Natural killer cell treated with Interleukin-12 subunit alpha and Interleukin-12 subunit beta and Interleukin-15 and Interleukin-18, amount 100 ng/mL, for 72 hours (primary cell): ENCODE data around the gene FAM3A. TPM values are rescaled to one million over a fixed set of nuclear protein-coding genes. Genes with fewer than 3 reads are reported as not detected.
A peak's percentile ranks its signal among the peaks of the same experiment; 100 is the strongest.

Experiments
- ATAC-seq, 2 donors: fragments of 150-1000 bp; cut with Tn5 transposase in 1 of 2; sonication (Bioruptor Pico), chemical (Tn5 transposase) in 1 of 2; 2 replicates each; pipeline ENCODE4 v1.10.0; 2021
- DNase-seq: peaks from one replicate; pipeline ENCODE4 v3.0.0; 2022; ENCODE audit warnings: low spot score
- H3K27ac Mint-ChIP-seq, 2 donors: 1 replicate in 1 of 2; 2 replicates in 1 of 2; pipeline ENCODE4 v1.8.0; 2022; ENCODE audit warnings: mixed read lengths in 2 of 2, mild to moderate bottlenecking in 1 of 2, moderate library complexity in 1 of 2
- H3K27me3 Mint-ChIP-seq, 2 donors: 1 replicate in 1 of 2; 2 replicates in 1 of 2; pipeline ENCODE4 v1.8.0; 2022; ENCODE audit warnings: mixed read lengths in 2 of 2
- H3K36me3 Mint-ChIP-seq: one replicate; pipeline ENCODE4 v1.8.0; 2022; ENCODE audit warnings: mixed read lengths
- H3K4me1 Mint-ChIP-seq, 2 donors: 1 replicate in 1 of 2; 2 replicates in 1 of 2; pipeline ENCODE4 v1.8.0; 2022; ENCODE audit warnings: low read depth in 2 of 2, mixed read lengths in 2 of 2, mild to moderate bottlenecking in 1 of 2
- H3K4me3 Mint-ChIP-seq: one replicate; pipeline ENCODE4 v1.8.0; 2022; ENCODE audit warnings: mixed read lengths
- H3K9me3 Mint-ChIP-seq: 2 replicates; pipeline ENCODE4 v1.8.0; 2022; ENCODE audit warnings: mixed read lengths
- total RNA-seq, 2 donors: library from RNA; stranded (reverse); gene quantifications; one replicate each; pipeline ENCODE4 v1.2.3, GENCODE V29; 2022

The FAM3A gene
- total RNA-seq, 2 donors from 2014 or later = 28.5 to 41.1 TPM

- peaks cover 4 to 5% of the 10 kb centered on the region in 2 donors for H3K4me1 Mint-ChIP-seq
- H3K36me3 Mint-ChIP-seq = no peaks in the 10 kb centered on the region
- ATAC-seq = peak; percentile 81 to 84
- DNase-seq = no peak
- H3K4me3 Mint-ChIP-seq = peak overlapping the region; percentile 10
- H3K27me3 Mint-ChIP-seq = peaks cover 0 to 3% of the 10 kb centered on the region in 2 donors
- no peaks in the 10 kb centered on the region for H3K9me3 Mint-ChIP-seq
- peak overlapping the region in 1 of 2 donors; percentile 73 for H3K27ac Mint-ChIP-seq
Measured at GRCh38 chrX:154526901-154527675, 11.1 kb upstream of the FAM3A start.

- Mint-ChIP-seq H3K9me3 (no peaks in the 10 kb centered on the region), H3K27ac (no peak overlapping the region), H3K4me3 (no peak overlapping the region), H3K36me3 (no peaks in the 10 kb centered on the region), H3K27me3 (peaks cover 0 to 6% of the 10 kb centered on the region in 2 donors), H3K4me1 (peaks cover 4 to 5% of the 10 kb centered on the region in 2 donors)
- ATAC-seq (no peak), DNase-seq (no peak)
Measured at GRCh38 chrX:154525606-154526490, 9.8 kb upstream of the FAM3A start.

GRCh38 chrX:154519389-154519788, 3.4 kb upstream of the FAM3A start:
- Mint-ChIP-seq H3K4me1 (peaks cover 12% of the 10 kb centered on the region in 2 donors), H3K4me3 (no peak overlapping the region), H3K27ac (no peak overlapping the region), H3K9me3 (no peaks in the 10 kb centered on the region), H3K27me3 (peaks cover 0 to 3% of the 10 kb centered on the region in 2 donors), H3K36me3 (no peaks in the 10 kb centered on the region)
- no peak for DNase-seq
- ATAC-seq = no peak

GRCh38 chrX:154517101-154517781, 1.2 kb upstream of the FAM3A start:
- H3K4me3 Mint-ChIP-seq = no peak overlapping the region
- no peaks in the 10 kb centered on the region for H3K36me3 Mint-ChIP-seq
- H3K27me3 Mint-ChIP-seq = peaks cover 0 to 8% of the 10 kb centered on the region in 2 donors
- ATAC-seq = no peak
- H3K9me3 Mint-ChIP-seq = no peaks in the 10 kb centered on the region
- H3K27ac Mint-ChIP-seq = peak overlapping the region in 1 of 2 donors; percentile 87
- no peak for DNase-seq
- H3K4me1 Mint-ChIP-seq = peaks cover 17 to 21% of the 10 kb centered on the region in 2 donors

GRCh38 chrX:154516656-154517100, 646 bp upstream of the FAM3A start:
- no peaks in the 10 kb centered on the region for H3K9me3 Mint-ChIP-seq
- peaks cover 17 to 21% of the 10 kb centered on the region in 2 donors for H3K4me1 Mint-ChIP-seq
- H3K4me3 Mint-ChIP-seq = peak overlapping the region; percentile 86
- ATAC-seq = peak in 1 of 2 donors; percentile 1
- H3K36me3 Mint-ChIP-seq = no peaks in the 10 kb centered on the region
- H3K27me3 Mint-ChIP-seq = peaks cover 0 to 4% of the 10 kb centered on the region in 2 donors
- H3K27ac Mint-ChIP-seq = peak overlapping the region; percentile 77 to 87
- DNase-seq = no peak

- Mint-ChIP-seq H3K27ac (peak overlapping the region; percentile 66 to 69), H3K4me3 (peak overlapping the region; percentile 86), H3K9me3 (no peaks in the 10 kb centered on the region), H3K4me1 (peaks cover 20 to 21% of the 10 kb centered on the region in 2 donors), H3K27me3 (peaks cover 0 to 4% of the 10 kb centered on the region in 2 donors), H3K36me3 (no peaks in the 10 kb centered on the region)
- no peak for ATAC-seq
- no peak for DNase-seq
Measured at GRCh38 chrX:154515090-154515965, 704 bp downstream of the FAM3A start.

GRCh38 chrX:154513716-154514115, 2.3 kb downstream of the FAM3A start:
- peak overlapping the region; percentile 10 to 59 for H3K27ac Mint-ChIP-seq
- DNase-seq (no peak), ATAC-seq (no peak)
- peaks cover 0 to 7% of the 10 kb centered on the region in 2 donors for H3K27me3 Mint-ChIP-seq
- H3K36me3 Mint-ChIP-seq = peaks cover 10% of the 10 kb centered on the region
- peaks cover 20 to 21% of the 10 kb centered on the region in 2 donors for H3K4me1 Mint-ChIP-seq
- H3K9me3 Mint-ChIP-seq = no peaks in the 10 kb centered on the region
- H3K4me3 Mint-ChIP-seq = peak overlapping the region; percentile 50

GRCh38 chrX:154512879-154513553, 3.0 kb downstream of the FAM3A start:
- Mint-ChIP-seq H3K27ac (peak overlapping the region in 1 of 2 donors; percentile 10), H3K4me3 (no peak overlapping the region), H3K27me3 (peaks cover 0 to 11% of the 10 kb centered on the region in 2 donors), H3K36me3 (peaks cover 10% of the 10 kb centered on the region), H3K4me1 (peaks cover 21 to 24% of the 10 kb centered on the region in 2 donors), H3K9me3 (no peaks in the 10 kb centered on the region)
- ATAC-seq = no peak
- no peak for DNase-seq

- DNase-seq = no peak
- Mint-ChIP-seq H3K36me3 (peaks cover 10% of the 10 kb centered on the region), H3K4me1 (peaks cover 21 to 23% of the 10 kb centered on the region in 2 donors), H3K9me3 (no peaks in the 10 kb centered on the region), H3K4me3 (no peak overlapping the region), H3K27ac (peak overlapping the region; percentile 10 to 64), H3K27me3 (peaks cover 0 to 11% of the 10 kb centered on the region in 2 donors)
- no peak for ATAC-seq
Measured at GRCh38 chrX:154511761-154512160, 4.3 kb downstream of the FAM3A start.

- Mint-ChIP-seq H3K4me1 (peaks cover 9 to 12% of the 10 kb centered on the region in 2 donors), H3K4me3 (no peak overlapping the region), H3K27me3 (peaks cover 0 to 11% of the 10 kb centered on the region in 2 donors), H3K9me3 (no peaks in the 10 kb centered on the region), H3K27ac (no peak overlapping the region), H3K36me3 (peaks cover 10% of the 10 kb centered on the region)
- DNase-seq (no peak), ATAC-seq (no peak)
Measured at GRCh38 chrX:154509455-154509854, 6.6 kb downstream of the FAM3A start.

- Mint-ChIP-seq H3K4me1 (peaks cover 0 to 6% of the 10 kb centered on the region in 2 donors), H3K4me3 (no peak overlapping the region), H3K36me3 (peaks cover 10% of the 10 kb centered on the region), H3K9me3 (no peaks in the 10 kb centered on the region), H3K27ac (no peak overlapping the region), H3K27me3 (peaks cover 0 to 6% of the 10 kb centered on the region in 2 donors)
- ATAC-seq = no peak
- DNase-seq = no peak
Measured at GRCh38 chrX:154508384-154508745, 7.7 kb downstream of the FAM3A start.

GRCh38 chrX:154507673-154508383, 8.2 kb downstream of the FAM3A start:
- ATAC-seq = no peak
- H3K4me1 Mint-ChIP-seq = peaks cover 0 to 6% of the 10 kb centered on the region in 2 donors
- peaks cover 0 to 6% of the 10 kb centered on the region in 2 donors for H3K27me3 Mint-ChIP-seq
- H3K27ac Mint-ChIP-seq = no peak overlapping the region
- peaks cover 10% of the 10 kb centered on the region for H3K36me3 Mint-ChIP-seq
- DNase-seq = no peak
- H3K4me3 Mint-ChIP-seq = no peak overlapping the region
- no peaks in the 10 kb centered on the region for H3K9me3 Mint-ChIP-seq
